RWPE2 (cell line): ENCODE data around the gene MRPL34.

Experiments
- ATAC-seq: fragments of 200-7000 bp; cut with Tn5 transposase; 3 replicates; pipeline ENCODE4 v1.9.1; 2021; ENCODE audit warnings: low read depth
- DNase-seq: peaks from one replicate; pipeline ENCODE4 v3.0.0-alpha.2; 2020; ENCODE audit warnings: low spot score
- H3K27ac ChIP-seq: fragments of 450-650 bp; 2 replicates; pipeline ENCODE4 v1.5.1; 2017; ENCODE audit warnings: mild to moderate bottlenecking; ENCODE audit not compliant: poor library complexity, severe bottlenecking
- H3K27me3 ChIP-seq: fragments of 250-450 bp; sonication (Bioruptor Pico); 2 replicates; pipeline ENCODE4 v1.5.1; 2021; ENCODE audit warnings: mild to moderate bottlenecking, moderate library complexity; ENCODE audit not compliant: insufficient read depth, poor library complexity, severe bottlenecking
- H3K36me3 ChIP-seq: fragments of 250-450 bp; sonication (Bioruptor Pico); 2 replicates; pipeline ENCODE4 v1.5.1; 2020; ENCODE audit warnings: low read depth, mild to moderate bottlenecking, moderate library complexity
- H3K4me1 ChIP-seq: fragments of 250-450 bp; sonication (Bioruptor Pico); 2 replicates; pipeline ENCODE4 v1.5.1; 2021; ENCODE audit warnings: mild to moderate bottlenecking, moderate library complexity; ENCODE audit not compliant: insufficient read depth, poor library complexity, severe bottlenecking
- H3K4me3 ChIP-seq: fragments of 250-450 bp; sonication (Bioruptor Pico); 2 replicates; pipeline ENCODE4 v1.5.1; 2021; ENCODE audit warnings: mild to moderate bottlenecking, moderate library complexity; ENCODE audit not compliant: severe bottlenecking
- H3K9me3 ChIP-seq: fragments of 250-450 bp; sonication (Bioruptor Pico); 2 replicates; pipeline ENCODE4 v1.5.1; 2021; ENCODE audit warnings: mild to moderate bottlenecking, moderate library complexity; ENCODE audit not compliant: severe bottlenecking
- TF ChIP-seq, protein P1 (sequence below): fragments of 450-650 bp; IDR thresholded peaks from one replicate; pipeline ENCODE4 v1.5.1; 2017; ENCODE audit warnings: mild to moderate bottlenecking, moderate library complexity; ENCODE audit not compliant: poor library complexity, severe bottlenecking

The MRPL34 gene

DNA sequence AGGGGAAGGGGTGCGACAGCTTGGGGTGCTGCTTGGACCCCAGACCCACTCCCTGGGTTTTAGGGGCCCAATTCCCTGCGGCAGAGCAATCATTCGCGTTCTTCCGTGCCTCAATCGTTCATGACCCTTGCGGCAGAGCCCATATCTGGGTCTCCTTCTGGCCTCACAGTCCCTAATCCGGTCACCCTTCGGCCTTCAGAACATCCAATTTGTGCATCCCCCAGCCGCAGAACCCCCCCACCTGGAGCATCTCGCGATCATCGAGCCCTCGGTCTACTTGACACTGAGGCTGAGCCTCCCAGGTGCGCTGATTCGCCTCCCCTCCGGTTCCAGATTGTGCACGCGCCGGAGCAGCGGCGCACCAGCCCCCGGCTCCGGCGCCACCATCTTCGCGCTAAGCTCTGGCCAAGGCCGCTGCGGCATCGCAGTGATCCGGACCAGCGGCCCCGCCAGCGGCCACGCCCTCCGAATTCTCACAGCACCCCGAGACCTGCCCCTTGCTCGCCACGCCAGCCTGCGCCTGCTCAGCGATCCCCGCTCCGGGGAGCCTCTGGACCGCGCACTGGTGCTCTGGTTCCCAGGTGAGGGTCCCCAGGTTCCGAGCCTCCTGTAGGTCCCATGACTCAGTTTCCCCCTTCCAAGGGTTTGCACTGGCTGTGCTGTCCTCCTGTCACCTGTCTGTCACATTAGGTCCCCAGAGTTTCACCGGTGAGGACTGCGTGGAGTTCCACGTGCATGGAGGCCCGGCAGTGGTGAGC, 32.2 kb downstream of the MRPL34 start:
- peaks cover 20% of the 10 kb centered on the region for H3K36me3 ChIP-seq
- H3K27ac ChIP-seq: peak overlapping the region; percentile 85
- peak overlapping the region; percentile 89 for H3K4me3 ChIP-seq
- no peak for ATAC-seq
- H3K9me3 ChIP-seq: no peaks in the 10 kb centered on the region
- DNase-seq: peak; percentile 63
- H3K4me1 ChIP-seq: no peaks in the 10 kb centered on the region
- H3K27me3 ChIP-seq: no peaks in the 10 kb centered on the region
- TF ChIP-seq, protein P1, sequence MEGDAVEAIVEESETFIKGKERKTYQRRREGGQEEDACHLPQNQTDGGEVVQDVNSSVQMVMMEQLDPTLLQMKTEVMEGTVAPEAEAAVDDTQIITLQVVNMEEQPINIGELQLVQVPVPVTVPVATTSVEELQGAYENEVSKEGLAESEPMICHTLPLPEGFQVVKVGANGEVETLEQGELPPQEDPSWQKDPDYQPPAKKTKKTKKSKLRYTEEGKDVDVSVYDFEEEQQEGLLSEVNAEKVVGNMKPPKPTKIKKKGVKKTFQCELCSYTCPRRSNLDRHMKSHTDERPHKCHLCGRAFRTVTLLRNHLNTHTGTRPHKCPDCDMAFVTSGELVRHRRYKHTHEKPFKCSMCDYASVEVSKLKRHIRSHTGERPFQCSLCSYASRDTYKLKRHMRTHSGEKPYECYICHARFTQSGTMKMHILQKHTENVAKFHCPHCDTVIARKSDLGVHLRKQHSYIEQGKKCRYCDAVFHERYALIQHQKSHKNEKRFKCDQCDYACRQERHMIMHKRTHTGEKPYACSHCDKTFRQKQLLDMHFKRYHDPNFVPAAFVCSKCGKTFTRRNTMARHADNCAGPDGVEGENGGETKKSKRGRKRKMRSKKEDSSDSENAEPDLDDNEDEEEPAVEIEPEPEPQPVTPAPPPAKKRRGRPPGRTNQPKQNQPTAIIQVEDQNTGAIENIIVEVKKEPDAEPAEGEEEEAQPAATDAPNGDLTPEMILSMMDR: no peak

DNA sequence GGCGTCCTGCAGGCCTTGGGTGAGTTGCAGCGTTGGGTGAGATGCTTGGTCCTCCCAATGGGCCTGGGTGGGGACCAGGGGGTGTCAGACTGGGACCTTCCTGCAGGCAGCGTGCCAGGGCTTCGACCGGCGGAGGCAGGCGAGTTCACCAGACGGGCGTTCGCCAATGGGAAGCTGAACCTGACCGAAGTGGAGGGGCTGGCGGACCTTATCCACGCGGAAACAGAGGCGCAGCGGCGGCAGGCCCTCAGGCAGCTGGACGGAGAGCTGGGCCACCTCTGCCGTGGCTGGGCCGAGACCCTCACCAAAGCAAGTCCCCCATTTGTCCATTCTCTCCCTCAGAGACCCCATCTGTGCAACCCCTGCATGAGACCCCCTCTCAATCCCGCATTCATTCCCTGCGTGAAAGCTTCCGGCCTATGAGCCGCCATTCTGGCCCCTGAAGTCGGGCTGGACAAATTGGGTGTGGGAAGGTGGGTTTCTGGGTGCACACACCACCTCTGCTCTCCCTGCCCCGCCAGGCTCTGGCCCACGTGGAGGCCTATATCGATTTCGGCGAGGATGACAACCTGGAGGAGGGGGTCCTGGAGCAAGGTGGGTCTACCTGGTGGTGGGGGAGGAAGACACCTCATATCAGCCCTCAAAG, 32.9 kb downstream of the MRPL34 start:
- peak overlapping the region; percentile 85 for H3K27ac ChIP-seq
- H3K27me3 ChIP-seq: no peaks in the 10 kb centered on the region
- ATAC-seq: no peak

DNA sequence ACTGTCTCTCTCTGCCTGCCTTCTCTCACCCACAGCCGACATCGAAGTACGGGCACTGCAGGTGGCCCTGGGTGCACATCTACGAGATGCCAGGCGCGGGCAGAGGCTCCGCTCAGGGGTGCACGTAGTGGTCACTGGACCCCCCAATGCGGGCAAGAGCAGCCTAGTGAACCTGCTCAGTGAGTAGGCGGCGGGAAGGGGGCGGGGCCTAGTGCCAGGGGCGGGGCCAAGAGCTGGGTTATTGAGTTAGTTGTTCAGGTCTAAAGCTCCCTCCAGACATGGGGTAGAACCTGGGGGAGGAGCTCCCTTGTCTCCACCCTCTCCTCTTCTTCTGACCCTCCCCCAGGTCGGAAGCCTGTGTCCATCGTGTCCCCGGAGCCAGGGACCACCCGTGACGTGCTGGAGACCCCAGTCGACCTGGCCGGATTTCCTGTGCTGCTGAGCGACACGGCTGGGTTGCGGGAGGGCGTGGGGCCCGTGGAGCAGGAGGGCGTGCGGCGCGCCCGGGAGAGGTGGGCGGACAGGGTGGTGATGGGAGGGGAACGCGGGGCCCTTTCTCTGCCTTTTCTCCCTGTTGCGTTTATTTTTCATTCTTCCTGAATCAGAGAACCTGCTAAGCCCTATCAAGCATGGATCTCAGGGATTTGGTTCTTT, 33.5 kb downstream of the MRPL34 start:
- H3K4me1 ChIP-seq: no peaks in the 10 kb centered on the region
- H3K4me3 ChIP-seq: no peak overlapping the region
- H3K27ac ChIP-seq: no peak overlapping the region
- peak; percentile 68 for DNase-seq
- no peaks in the 10 kb centered on the region for H3K27me3 ChIP-seq
- H3K36me3 ChIP-seq: peaks cover 16% of the 10 kb centered on the region
- TF ChIP-seq, protein P1: no peak
- H3K9me3 ChIP-seq: no peaks in the 10 kb centered on the region
- ATAC-seq: no peak

More for the DNA sequence above, 32.9 kb downstream of the MRPL34 start:
- Histone ChIP-seq H3K9me3 (no peaks in the 10 kb centered on the region), H3K4me3 (peak overlapping the region; percentile 89), H3K4me1 (no peaks in the 10 kb centered on the region), H3K36me3 (peaks cover 16% of the 10 kb centered on the region)
- TF ChIP-seq, protein P1: no peak
- DNase-seq: no peak

DNA sequence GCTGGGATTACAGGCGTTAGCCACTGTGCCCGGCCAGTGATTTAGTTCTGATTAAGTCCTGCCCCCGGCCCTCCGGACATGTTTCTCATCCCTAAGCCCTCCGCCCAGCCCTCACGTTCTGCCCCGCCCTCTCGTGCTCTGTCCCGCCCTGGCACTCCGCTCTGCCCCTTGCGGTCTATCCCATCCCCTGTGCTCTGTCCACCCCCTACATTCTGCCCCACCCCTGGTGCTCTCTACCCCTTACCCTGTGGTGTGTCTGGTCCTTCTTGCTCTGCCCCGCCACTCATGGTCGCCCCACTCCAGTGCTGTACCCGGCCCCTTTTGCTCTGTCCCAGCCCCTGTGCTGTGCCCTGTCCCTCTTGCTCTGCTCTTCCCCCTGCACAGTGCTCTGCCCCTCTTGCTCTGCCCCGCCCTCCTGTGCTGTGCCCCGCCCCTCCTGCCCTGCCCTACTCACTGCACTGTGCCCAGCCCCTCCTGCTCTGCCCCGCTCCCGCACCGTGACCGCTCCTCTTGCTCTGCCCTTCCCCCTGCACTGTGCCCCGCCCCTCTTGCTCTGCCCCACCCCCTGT, 34.7 kb downstream of the MRPL34 start:
- Histone ChIP-seq H3K27me3 (no peaks in the 10 kb centered on the region), H3K27ac (no peak overlapping the region), H3K4me1 (no peaks in the 10 kb centered on the region), H3K9me3 (no peaks in the 10 kb centered on the region), H3K36me3 (peaks cover 16% of the 10 kb centered on the region), H3K4me3 (no peak overlapping the region)
- ATAC-seq (no peak), DNase-seq (no peak)
- TF ChIP-seq, protein P1: no peak
